Breast epithelium (tissue), 4 donors: ENCODE measurements around the gene SNX9. TPM values are rescaled to one million over a fixed set of nuclear protein-coding genes. Genes with fewer than 3 reads are reported as not detected.

ENCODE experiments used
- DNase-seq, 2 donors: peaks; one replicate each; pipeline ENCODE4 v3.0.0-alpha.2; 2019; ENCODE audit warnings: low spot score in 2 of 2
- H3K27ac ChIP-seq, 2 donors: fragments of 200-600 bp; sonication (generic) in 1 of 2; one replicate each; pipeline ENCODE4 v1.5.1; 2016 to 2019; ENCODE audit warnings: mild to moderate bottlenecking in 1 of 2
- H3K27me3 ChIP-seq, 2 donors: fragments of 200-600 bp; sonication (generic) in 1 of 2; one replicate each; pipeline versions ENCODE4 v1.5.1 to v1.6.0; 2017 to 2019; ENCODE audit warnings: control low read depth in 1 of 2, mild to moderate bottlenecking in 1 of 2
- H3K36me3 ChIP-seq: fragments of 200-600 bp; one replicate; pipeline ENCODE4 v1.5.1; 2019
- H3K4me1 ChIP-seq, 2 donors: fragments of 200-600 bp; sonication (generic); one replicate each; pipeline ENCODE4 v1.5.1; 2016 to 2019; ENCODE audit warnings: control low read depth in 1 of 2
- H3K4me3 ChIP-seq, 3 donors: fragments of 200-600 bp; sonication (generic); 1 replicate in 2 of 3; 2 replicates in 1 of 3; pipeline ENCODE4 v1.5.1; 2016 to 2019; ENCODE audit warnings: mild to moderate bottlenecking in 3 of 3, moderate library complexity in 2 of 3
- H3K9me3 ChIP-seq, 2 donors: fragments of 200-600 bp; sonication (generic) in 1 of 2; one replicate each; pipeline ENCODE4 v1.5.1; 2016 to 2019; ENCODE audit warnings: control low read depth in 1 of 2
- POLR2A ChIP-seq: fragments of 450-650 bp; IDR thresholded peaks from one replicate; pipeline ENCODE4 v1.6.1; 2016; ENCODE audit warnings: antibody characterized with exemption, mild to moderate bottlenecking, moderate library complexity
- POLR2AphosphoS5 ChIP-seq, 3 donors: sonication (generic); formaldehyde crosslinking; IDR thresholded peaks; one replicate each; pipeline ENCODE4 v1.6.1; 2017; ENCODE audit warnings: antibody characterized with exemption in 3 of 3
- intact Hi-C: fragments of 100-400 bp; cut with DNase I; formaldehyde crosslinking; loops from one replicate; pipeline ENCODE4 v1.15.1; 2023; ENCODE audit warnings: low total_unique reads
- total RNA-seq, 3 donors: library from RNA; depleted of rRNA; stranded (reverse); fragments of >200 nt; gene quantifications; one replicate each; pipeline ENCODE4 v1.1.0, GENCODE V29; 2016
- TF ChIP-seq, protein P1 (sequence below), 3 donors: fragments of 450-650 bp; IDR thresholded peaks; one replicate each; pipeline ENCODE4 v1.5.1; 2016 to 2017; ENCODE audit warnings: antibody characterized with exemption in 3 of 3, mild to moderate bottlenecking in 3 of 3, moderate library complexity in 3 of 3

The SNX9 gene
- total RNA-seq, 3 donors from 2014 or later = 61.6 to 83.2 (median 75.7) TPM

GRCh38 chr6:157860505-157860991 is 37.5 kb downstream of the SNX9 start:
- intact Hi-C loops = no loop called here

GRCh38 chr6:157861184-157861583 is 38.1 kb downstream of the SNX9 start:
- Histone ChIP-seq H3K27me3 (no peaks in the 10 kb centered on the region), H3K9me3 (no peaks in the 10 kb centered on the region), H3K36me3 (no peaks in the 10 kb centered on the region), H3K4me1 (no peaks in the 10 kb centered on the region), H3K27ac (no peak overlapping the region), H3K4me3 (no peak overlapping the region)
- no peak for DNase-seq
- intact Hi-C loops = no loop called here
- TF ChIP-seq, protein P1, sequence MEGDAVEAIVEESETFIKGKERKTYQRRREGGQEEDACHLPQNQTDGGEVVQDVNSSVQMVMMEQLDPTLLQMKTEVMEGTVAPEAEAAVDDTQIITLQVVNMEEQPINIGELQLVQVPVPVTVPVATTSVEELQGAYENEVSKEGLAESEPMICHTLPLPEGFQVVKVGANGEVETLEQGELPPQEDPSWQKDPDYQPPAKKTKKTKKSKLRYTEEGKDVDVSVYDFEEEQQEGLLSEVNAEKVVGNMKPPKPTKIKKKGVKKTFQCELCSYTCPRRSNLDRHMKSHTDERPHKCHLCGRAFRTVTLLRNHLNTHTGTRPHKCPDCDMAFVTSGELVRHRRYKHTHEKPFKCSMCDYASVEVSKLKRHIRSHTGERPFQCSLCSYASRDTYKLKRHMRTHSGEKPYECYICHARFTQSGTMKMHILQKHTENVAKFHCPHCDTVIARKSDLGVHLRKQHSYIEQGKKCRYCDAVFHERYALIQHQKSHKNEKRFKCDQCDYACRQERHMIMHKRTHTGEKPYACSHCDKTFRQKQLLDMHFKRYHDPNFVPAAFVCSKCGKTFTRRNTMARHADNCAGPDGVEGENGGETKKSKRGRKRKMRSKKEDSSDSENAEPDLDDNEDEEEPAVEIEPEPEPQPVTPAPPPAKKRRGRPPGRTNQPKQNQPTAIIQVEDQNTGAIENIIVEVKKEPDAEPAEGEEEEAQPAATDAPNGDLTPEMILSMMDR (IDR thresholded peaks at IDR 0.05) = no peak
- TF ChIP-seq POLR2A (no peak), POLR2AphosphoS5 (IDR thresholded peaks at IDR 0.05) (no peak)

More at GRCh38 chr6:157860505-157860991, 37.5 kb downstream of the SNX9 start:
- DNase-seq = no peak
- Histone ChIP-seq H3K36me3 (no peaks in the 10 kb centered on the region), H3K9me3 (no peaks in the 10 kb centered on the region), H3K4me3 (no peak overlapping the region), H3K4me1 (no peaks in the 10 kb centered on the region), H3K27ac (no peak overlapping the region), H3K27me3 (no peaks in the 10 kb centered on the region)
- TF ChIP-seq POLR2A (no peak), POLR2AphosphoS5 (IDR thresholded peaks at IDR 0.05) (no peak)
- TF ChIP-seq, protein P1 (IDR thresholded peaks at IDR 0.05) = no peak

DNA sequence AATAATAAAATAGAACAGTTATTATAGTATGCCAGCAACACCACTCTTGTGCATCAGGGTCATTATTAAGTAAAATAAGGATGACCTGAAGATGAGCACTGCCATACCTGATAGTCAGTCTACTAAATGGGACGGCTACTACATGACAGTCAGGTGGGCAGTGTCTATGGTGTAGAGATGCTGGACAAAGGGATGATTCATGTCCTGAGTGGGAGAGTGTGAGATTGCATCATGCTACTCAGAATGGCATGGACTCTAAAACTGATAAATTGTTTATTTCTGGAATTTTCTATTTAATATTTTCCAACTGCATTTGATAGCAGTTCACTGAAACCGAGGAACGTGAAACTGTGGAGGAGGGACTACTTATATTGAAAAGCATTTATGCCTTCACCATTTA is 38.8 kb downstream of the SNX9 start:
- TF ChIP-seq POLR2AphosphoS5 (IDR thresholded peaks at IDR 0.05) (no peak), POLR2A (no peak)
- TF ChIP-seq, protein P1 (IDR thresholded peaks at IDR 0.05) = no peak
- DNase-seq = no peak
- no peaks in the 10 kb centered on the region for H3K9me3 ChIP-seq
- no peaks in the 10 kb centered on the region for H3K4me1 ChIP-seq
- no peaks in the 10 kb centered on the region for H3K36me3 ChIP-seq
- no peak overlapping the region for H3K4me3 ChIP-seq
- H3K27me3 ChIP-seq = no peaks in the 10 kb centered on the region
- H3K27ac ChIP-seq = no peak overlapping the region
- intact Hi-C loops = no loop called here

DNA sequence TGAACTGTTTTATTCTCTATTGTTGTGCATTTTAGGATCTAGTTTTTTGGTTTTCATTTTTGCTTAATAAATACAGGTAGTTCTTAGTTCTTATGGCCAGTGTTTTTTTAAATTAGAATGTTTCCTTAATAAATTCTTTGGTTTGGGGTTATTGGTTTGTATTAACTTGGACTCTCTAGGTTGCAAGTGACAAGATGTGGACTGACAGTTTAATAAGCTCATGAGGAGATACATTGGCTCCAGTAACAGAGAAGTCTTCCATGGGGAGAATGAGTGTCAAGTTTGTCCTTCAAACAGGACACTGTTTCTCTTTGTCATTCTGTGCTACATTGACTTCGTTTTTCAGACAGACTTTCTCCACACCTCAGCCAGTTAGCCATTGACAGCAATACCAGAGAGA is 39.7 kb downstream of the SNX9 start:
- peaks cover 0 to 2% of the 10 kb centered on the region in 2 donors for H3K4me1 ChIP-seq
- intact Hi-C loops = no loop called here

GRCh38 chr6:157864185-157864761 is 41.2 kb downstream of the SNX9 start:
- no peak for TF ChIP-seq POLR2AphosphoS5 (IDR thresholded peaks at IDR 0.05)
- no peak for TF ChIP-seq POLR2A
- TF ChIP-seq, protein P1 (IDR thresholded peaks at IDR 0.05) = no peak
- Histone ChIP-seq H3K4me3 (no peak overlapping the region), H3K9me3 (no peaks in the 10 kb centered on the region), H3K27me3 (no peaks in the 10 kb centered on the region), H3K36me3 (no peaks in the 10 kb centered on the region), H3K4me1 (peaks cover 0 to 2% of the 10 kb centered on the region in 2 donors), H3K27ac (no peak overlapping the region)
- no peak for DNase-seq
- intact Hi-C loops = no loop called here

More for the DNA sequence above, 39.7 kb downstream of the SNX9 start:
- no peak overlapping the region for H3K27ac ChIP-seq
- TF ChIP-seq, protein P1 (IDR thresholded peaks at IDR 0.05) = no peak
- TF ChIP-seq POLR2A (no peak), POLR2AphosphoS5 (IDR thresholded peaks at IDR 0.05) (no peak)
- H3K36me3 ChIP-seq = no peaks in the 10 kb centered on the region
- H3K27me3 ChIP-seq = no peaks in the 10 kb centered on the region
- DNase-seq = no peak
- H3K4me3 ChIP-seq = no peak overlapping the region
- no peaks in the 10 kb centered on the region for H3K9me3 ChIP-seq
